Parathyroid adenoma (tissue), 2 donors: Measurements from ENCODE around the gene RANBP3.

Experiments used
- H2AFZ ChIP-seq: fragments of 300-600 bp; sonication (generic); one replicate; pipeline ENCODE4 v1.7.0; 2017; ENCODE audit warnings: antibody characterized with exemption, mild to moderate bottlenecking
- H3K27ac ChIP-seq: fragments of 300-600 bp; sonication (generic); one replicate; pipeline ENCODE4 v1.7.0; 2017
- H3K27me3 ChIP-seq: fragments of 300-600 bp; sonication (generic); one replicate; pipeline ENCODE4 v1.7.0; 2017; ENCODE audit warnings: low read length; ENCODE audit not compliant: control insufficient read depth, insufficient read depth
- H3K36me3 ChIP-seq: fragments of 300-600 bp; sonication (generic); one replicate; pipeline ENCODE4 v1.7.0; 2017; ENCODE audit warnings: low read length; ENCODE audit not compliant: control insufficient read depth, insufficient read depth
- H3K4me1 ChIP-seq: fragments of 300-600 bp; sonication (generic); one replicate; pipeline ENCODE4 v1.7.0; 2017; ENCODE audit warnings: control low read depth
- H3K4me2 ChIP-seq: fragments of 300-600 bp; sonication (generic); one replicate; pipeline ENCODE4 v1.7.0; 2017; ENCODE audit warnings: low read length
- H3K4me3 ChIP-seq: fragments of 300-600 bp; sonication (generic); one replicate; pipeline ENCODE4 v1.7.0; 2017; ENCODE audit warnings: low read depth, low read length
- H3K79me2 ChIP-seq: fragments of 300-600 bp; sonication (generic); one replicate; pipeline ENCODE4 v1.7.0; 2017; ENCODE audit warnings: control low read depth
- H3K9ac ChIP-seq: fragments of 300-600 bp; sonication (generic); one replicate; pipeline ENCODE4 v1.7.0; 2017; ENCODE audit warnings: mild to moderate bottlenecking
- H3K9me3 ChIP-seq: fragments of 300-600 bp; sonication (generic); one replicate; pipeline ENCODE4 v1.7.0; 2017; ENCODE audit warnings: low read length; ENCODE audit not compliant: control insufficient read depth
- TF ChIP-seq, protein P1 (sequence below): fragments of 300-600 bp; sonication (generic); IDR thresholded peaks from one replicate; pipeline ENCODE4 v1.7.0; 2017; ENCODE audit warnings: antibody characterized with exemption, mild to moderate bottlenecking
- donor health status: primary hyperparathyroidism.

RANBP3 gene

DNA sequence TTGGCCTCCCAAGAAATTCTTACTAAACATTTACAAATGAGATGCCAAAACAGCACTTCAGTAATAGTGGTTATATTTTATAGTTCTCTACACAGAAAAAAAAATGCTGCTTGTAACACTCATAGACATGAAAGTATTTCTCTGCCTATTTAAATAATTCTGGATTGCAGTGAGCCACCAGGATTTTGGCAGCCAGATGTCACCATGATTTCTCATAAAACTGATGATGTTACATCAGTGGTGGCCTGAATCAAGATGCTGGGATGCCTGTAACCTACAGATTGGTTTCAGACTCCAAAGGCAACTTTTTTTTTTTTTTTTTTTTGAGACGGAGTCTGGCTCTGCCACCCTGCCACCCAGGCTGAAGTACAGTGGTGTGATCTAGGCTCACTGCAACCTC lies 66.6 kb downstream of the RANBP3 start:
- TF ChIP-seq, protein P1, sequence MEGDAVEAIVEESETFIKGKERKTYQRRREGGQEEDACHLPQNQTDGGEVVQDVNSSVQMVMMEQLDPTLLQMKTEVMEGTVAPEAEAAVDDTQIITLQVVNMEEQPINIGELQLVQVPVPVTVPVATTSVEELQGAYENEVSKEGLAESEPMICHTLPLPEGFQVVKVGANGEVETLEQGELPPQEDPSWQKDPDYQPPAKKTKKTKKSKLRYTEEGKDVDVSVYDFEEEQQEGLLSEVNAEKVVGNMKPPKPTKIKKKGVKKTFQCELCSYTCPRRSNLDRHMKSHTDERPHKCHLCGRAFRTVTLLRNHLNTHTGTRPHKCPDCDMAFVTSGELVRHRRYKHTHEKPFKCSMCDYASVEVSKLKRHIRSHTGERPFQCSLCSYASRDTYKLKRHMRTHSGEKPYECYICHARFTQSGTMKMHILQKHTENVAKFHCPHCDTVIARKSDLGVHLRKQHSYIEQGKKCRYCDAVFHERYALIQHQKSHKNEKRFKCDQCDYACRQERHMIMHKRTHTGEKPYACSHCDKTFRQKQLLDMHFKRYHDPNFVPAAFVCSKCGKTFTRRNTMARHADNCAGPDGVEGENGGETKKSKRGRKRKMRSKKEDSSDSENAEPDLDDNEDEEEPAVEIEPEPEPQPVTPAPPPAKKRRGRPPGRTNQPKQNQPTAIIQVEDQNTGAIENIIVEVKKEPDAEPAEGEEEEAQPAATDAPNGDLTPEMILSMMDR = no peak
- H3K4me3 ChIP-seq = no peak overlapping the region
- no peaks in the 10 kb centered on the region for H3K36me3 ChIP-seq
- no peak overlapping the region for H3K4me2 ChIP-seq
- H3K27ac ChIP-seq = no peak overlapping the region
- H3K9me3 ChIP-seq = no peaks in the 10 kb centered on the region
- H3K4me1 ChIP-seq = peaks cover 3% of the 10 kb centered on the region
- H3K27me3 ChIP-seq = no peaks in the 10 kb centered on the region
- no peak overlapping the region for H3K9ac ChIP-seq
- H2AFZ ChIP-seq = no peak overlapping the region
- H3K79me2 ChIP-seq = peaks cover 2% of the 10 kb centered on the region

DNA sequence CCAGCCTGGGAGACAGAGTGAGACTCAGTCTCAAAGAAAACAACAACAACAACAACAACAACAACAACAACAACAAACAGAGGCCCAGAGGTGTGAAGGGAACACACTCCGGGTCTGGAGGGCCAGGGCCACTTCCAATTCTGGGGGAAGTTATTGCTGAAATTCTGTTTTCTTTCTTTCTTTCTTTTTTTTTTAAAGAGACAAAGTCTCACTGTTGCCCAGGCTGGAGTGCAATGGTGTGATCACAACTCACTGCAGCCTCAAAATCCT lies 67.4 kb downstream of the RANBP3 start:
- Histone ChIP-seq H3K79me2 (peaks cover 7% of the 10 kb centered on the region), H3K27me3 (no peaks in the 10 kb centered on the region), H3K9me3 (no peaks in the 10 kb centered on the region), H3K36me3 (no peaks in the 10 kb centered on the region), H3K4me3 (no peak overlapping the region), H2AFZ (no peak overlapping the region), H3K4me1 (peaks cover 4% of the 10 kb centered on the region), H3K4me2 (no peak overlapping the region), H3K27ac (no peak overlapping the region), H3K9ac (no peak overlapping the region)
- TF ChIP-seq, protein P1 = no peak

DNA sequence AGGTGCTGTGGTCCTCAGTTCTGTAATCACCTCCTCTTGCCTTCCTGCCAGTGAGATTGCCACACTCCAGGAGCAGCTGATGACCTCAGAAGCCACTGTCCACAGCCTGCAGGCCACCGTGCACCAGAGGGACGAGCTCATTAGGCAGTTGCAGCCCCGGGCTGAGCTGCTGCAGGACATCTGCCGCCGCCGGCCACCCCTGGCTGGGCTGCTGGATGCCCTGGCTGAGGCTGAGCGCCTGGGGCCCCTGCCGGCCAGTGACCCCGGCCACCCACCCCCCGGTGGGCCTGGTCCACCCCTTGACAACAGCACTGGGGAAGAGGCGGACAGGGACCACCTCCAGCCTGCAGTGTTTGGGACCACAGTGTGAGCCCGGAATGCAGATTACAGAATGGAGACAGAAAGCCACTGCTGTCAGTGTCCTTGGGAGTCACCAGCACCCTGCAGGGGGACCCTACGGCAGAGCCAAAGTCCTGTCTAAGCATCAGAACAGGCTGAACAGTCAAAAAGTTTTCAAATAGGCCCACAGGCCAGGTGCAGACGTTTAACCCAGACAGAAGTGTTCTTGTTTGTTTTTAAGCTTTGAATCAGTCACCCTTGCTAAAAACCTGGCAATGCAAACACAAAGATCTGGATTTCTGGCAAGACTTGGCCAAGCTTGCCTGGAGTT lies 69.0 kb downstream of the RANBP3 start:
- Histone ChIP-seq H3K9ac (no peak overlapping the region), H3K27me3 (no peaks in the 10 kb centered on the region), H3K79me2 (peaks cover 9% of the 10 kb centered on the region), H3K4me1 (peaks cover 3% of the 10 kb centered on the region), H2AFZ (no peak overlapping the region), H3K36me3 (no peaks in the 10 kb centered on the region), H3K4me2 (no peak overlapping the region), H3K4me3 (no peak overlapping the region), H3K9me3 (no peaks in the 10 kb centered on the region), H3K27ac (no peak overlapping the region)
- TF ChIP-seq, protein P1 = no peak

DNA sequence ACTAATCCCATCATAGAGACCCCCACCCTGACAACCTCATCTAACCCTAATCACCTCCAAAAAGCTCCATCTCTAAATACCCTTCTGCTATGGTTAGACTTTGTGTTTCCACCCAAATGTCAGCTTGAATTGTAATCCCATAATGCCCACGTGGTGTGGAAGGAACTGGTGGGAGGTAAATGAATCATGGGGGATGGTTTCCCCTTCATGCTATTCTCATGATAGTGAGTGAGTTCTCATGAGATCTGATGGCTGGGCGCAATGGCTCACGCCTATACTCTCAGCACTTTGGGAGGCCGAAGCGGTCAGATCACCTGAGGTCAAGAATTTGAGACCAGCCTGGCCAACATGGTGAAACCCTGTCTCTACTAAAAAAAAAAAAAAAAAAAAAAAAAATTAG lies 70.7 kb downstream of the RANBP3 start:
- TF ChIP-seq, protein P1 = no peak
- Histone ChIP-seq H3K27me3 (no peaks in the 10 kb centered on the region), H2AFZ (no peak overlapping the region), H3K9ac (no peak overlapping the region), H3K27ac (no peak overlapping the region), H3K9me3 (no peaks in the 10 kb centered on the region), H3K79me2 (peaks cover 12% of the 10 kb centered on the region), H3K4me3 (no peak overlapping the region), H3K36me3 (no peaks in the 10 kb centered on the region), H3K4me2 (no peak overlapping the region), H3K4me1 (peaks cover 3% of the 10 kb centered on the region)

DNA sequence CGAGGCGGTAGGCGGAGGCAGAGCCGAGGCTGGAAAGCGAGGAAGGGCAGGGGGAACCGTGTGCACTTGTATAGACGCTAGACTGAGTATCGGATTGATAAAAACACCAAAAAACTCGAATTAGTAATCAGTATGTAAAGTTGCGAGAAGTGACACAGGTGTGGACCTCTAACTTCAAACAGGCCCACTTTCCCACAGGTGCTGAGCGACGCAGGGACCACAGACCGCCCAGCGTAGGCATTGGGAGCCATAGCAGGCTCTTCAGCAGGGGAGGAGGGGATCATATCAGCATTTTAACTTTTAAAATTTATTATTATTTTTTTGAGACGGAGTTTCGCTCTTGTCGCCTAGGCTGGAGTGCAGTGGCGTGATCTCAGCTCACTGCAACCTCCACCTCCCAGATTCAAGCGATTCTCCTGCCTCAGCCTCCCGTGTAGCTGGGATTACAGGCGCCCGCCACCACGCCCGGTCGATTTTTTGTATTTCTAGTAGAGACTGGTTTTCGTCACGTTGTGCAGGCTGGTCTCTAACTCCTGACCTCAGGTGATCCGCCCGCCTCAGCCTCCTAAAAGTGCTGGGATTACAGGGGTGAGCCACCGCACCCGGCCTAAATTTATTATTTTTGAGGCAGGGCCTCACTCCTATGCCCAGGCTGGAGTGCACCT lies 72.7 kb downstream of the RANBP3 start:
- H3K9ac ChIP-seq = no peak overlapping the region
- TF ChIP-seq, protein P1 = no peak
- H3K79me2 ChIP-seq = peaks cover 12% of the 10 kb centered on the region

More for the DNA sequence above, 72.7 kb downstream of the RANBP3 start:
- no peaks in the 10 kb centered on the region for H3K9me3 ChIP-seq
- H3K4me2 ChIP-seq = peak overlapping the region; percentile 82
- peak overlapping the region; percentile 95 for H3K4me3 ChIP-seq
- H3K36me3 ChIP-seq = no peaks in the 10 kb centered on the region
- peak overlapping the region; percentile 3 for H3K27ac ChIP-seq
- H3K4me1 ChIP-seq = peaks cover 3% of the 10 kb centered on the region
- H3K27me3 ChIP-seq = no peaks in the 10 kb centered on the region
- peak overlapping the region; percentile 89 for H2AFZ ChIP-seq
